ENCODE results near the gene LIN52.

Gene LIN52

DNA sequence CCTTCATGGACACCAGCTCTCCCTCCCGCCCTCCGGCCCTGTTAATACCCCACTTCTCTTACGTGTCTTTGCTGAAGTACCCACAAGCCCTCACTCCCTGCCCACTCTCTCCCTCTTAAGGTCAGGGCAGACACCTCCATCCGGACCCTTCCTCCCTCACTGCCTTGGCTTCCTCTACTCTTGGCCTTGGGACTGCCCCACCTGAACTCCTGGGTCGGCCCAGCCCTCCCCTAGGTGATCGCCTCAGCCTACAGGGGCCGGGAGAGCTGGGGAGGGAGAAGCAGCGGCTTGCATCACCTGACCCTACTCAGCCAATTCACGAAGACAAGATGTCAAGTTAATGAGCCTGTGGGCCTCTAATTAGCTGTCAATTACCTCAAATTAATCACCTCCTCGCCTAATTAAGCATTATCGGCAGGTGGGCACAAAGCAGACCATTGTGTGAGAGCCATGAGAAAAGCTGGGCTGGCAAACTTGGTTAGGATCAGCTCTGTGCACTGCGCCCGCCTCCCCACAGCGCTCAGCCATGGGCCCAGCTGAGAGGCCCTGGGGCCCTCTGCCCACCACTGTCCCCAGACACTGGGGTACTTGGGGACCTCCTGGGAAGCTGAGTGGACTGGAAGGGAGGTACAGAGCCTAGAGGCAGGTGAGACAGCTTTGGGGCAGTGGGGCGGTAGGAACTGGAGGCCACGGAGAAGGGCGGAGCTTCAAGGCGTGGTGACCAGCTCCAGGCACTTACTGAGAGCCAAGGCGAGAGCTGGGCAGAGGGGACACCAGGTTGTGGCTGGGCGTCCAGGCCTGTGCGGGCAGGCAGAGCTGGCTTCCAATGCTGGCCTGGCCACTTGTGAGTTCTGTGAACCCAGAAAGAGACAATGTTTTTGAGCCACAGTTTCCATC lies 129.4 kb downstream of the LIN52 start:
- TF ChIP-seq EZH2phosphoT487 (IDR thresholded peaks at IDR 0.05; ENCODE audit: low read length) (no peak), EZH2 (optimal IDR thresholded peaks at IDR 0.05; ENCODE audit: low read depth, low read length) (no peak)
- TF ChIP-seq, protein P1, sequence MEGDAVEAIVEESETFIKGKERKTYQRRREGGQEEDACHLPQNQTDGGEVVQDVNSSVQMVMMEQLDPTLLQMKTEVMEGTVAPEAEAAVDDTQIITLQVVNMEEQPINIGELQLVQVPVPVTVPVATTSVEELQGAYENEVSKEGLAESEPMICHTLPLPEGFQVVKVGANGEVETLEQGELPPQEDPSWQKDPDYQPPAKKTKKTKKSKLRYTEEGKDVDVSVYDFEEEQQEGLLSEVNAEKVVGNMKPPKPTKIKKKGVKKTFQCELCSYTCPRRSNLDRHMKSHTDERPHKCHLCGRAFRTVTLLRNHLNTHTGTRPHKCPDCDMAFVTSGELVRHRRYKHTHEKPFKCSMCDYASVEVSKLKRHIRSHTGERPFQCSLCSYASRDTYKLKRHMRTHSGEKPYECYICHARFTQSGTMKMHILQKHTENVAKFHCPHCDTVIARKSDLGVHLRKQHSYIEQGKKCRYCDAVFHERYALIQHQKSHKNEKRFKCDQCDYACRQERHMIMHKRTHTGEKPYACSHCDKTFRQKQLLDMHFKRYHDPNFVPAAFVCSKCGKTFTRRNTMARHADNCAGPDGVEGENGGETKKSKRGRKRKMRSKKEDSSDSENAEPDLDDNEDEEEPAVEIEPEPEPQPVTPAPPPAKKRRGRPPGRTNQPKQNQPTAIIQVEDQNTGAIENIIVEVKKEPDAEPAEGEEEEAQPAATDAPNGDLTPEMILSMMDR (IDR thresholded peaks at IDR 0.05; ENCODE audit: low read length), result no peak
- no peak overlapping the region for H3K4me2 ChIP-seq (ENCODE audit: low read depth, low read length)
- no peak overlapping the region for H2AFZ ChIP-seq (ENCODE audit: low read length)
- H3K4me3 ChIP-seq (ENCODE audit: low read length), result no peak overlapping the region
- no peak overlapping the region for H3K9ac ChIP-seq (ENCODE audit: low read length)
- no peaks in the 10 kb centered on the region for H3K79me2 ChIP-seq (ENCODE audit: low read length)
- H4K20me1 ChIP-seq (ENCODE audit: insufficient read depth, low read length), result no peaks in the 10 kb centered on the region
- H3K9me3 ChIP-seq (replicated peaks; ENCODE audit: insufficient read depth, low read length), result no peaks in the 10 kb centered on the region
- no peak overlapping the region for H3K27ac ChIP-seq (ENCODE audit: low read length)
- H3K4me1 ChIP-seq (ENCODE audit: low read length), result no peaks in the 10 kb centered on the region
- H3K9me2 ChIP-seq (replicated peaks; ENCODE audit: insufficient read depth, low read length), result no peaks in the 10 kb centered on the region
- H3F3A ChIP-seq (ENCODE audit: insufficient read depth, low read length), result no peaks in the 10 kb centered on the region
- H3K27me3 ChIP-seq (replicated peaks; ENCODE audit: insufficient read depth, low read length), result no peaks in the 10 kb centered on the region
- DNase-seq, result no peak
- H3K36me3 ChIP-seq (replicated peaks; ENCODE audit: insufficient read depth, low read length), result no peaks in the 10 kb centered on the region

GRCh38 chr14:74216671-74217070 lies 131.9 kb downstream of the LIN52 start:
- H3K9me2 ChIP-seq (replicated peaks; ENCODE audit: insufficient read depth, low read length), result no peaks in the 10 kb centered on the region
- no peaks in the 10 kb centered on the region for H3F3A ChIP-seq (ENCODE audit: insufficient read depth, low read length)
- H3K36me3 ChIP-seq (replicated peaks; ENCODE audit: insufficient read depth, low read length), result no peaks in the 10 kb centered on the region
- H3K4me1 ChIP-seq (ENCODE audit: low read length), result no peaks in the 10 kb centered on the region
- no peaks in the 10 kb centered on the region for H3K27me3 ChIP-seq (replicated peaks; ENCODE audit: insufficient read depth, low read length)
- no peak overlapping the region for H3K4me3 ChIP-seq (ENCODE audit: low read length)
- H2AFZ ChIP-seq (ENCODE audit: low read length), result no peak overlapping the region
- no peak overlapping the region for H3K4me2 ChIP-seq (ENCODE audit: low read depth, low read length)
- DNase-seq, result no peak
- no peaks in the 10 kb centered on the region for H3K9me3 ChIP-seq (replicated peaks; ENCODE audit: insufficient read depth, low read length)
- H3K9ac ChIP-seq (ENCODE audit: low read length), result no peak overlapping the region
- H3K27ac ChIP-seq (ENCODE audit: low read length), result no peak overlapping the region
- H3K79me2 ChIP-seq (ENCODE audit: low read length), result no peaks in the 10 kb centered on the region
- TF ChIP-seq EZH2phosphoT487 (IDR thresholded peaks at IDR 0.05; ENCODE audit: low read length), result no peak
- TF ChIP-seq EZH2 (optimal IDR thresholded peaks at IDR 0.05; ENCODE audit: low read depth, low read length), result no peak
- TF ChIP-seq, protein P1 (IDR thresholded peaks at IDR 0.05; ENCODE audit: low read length), result no peak
- H4K20me1 ChIP-seq (ENCODE audit: insufficient read depth, low read length), result no peaks in the 10 kb centered on the region

GRCh38 chr14:74217672-74218448 lies 133.1 kb downstream of the LIN52 start:
- H3K4me2 ChIP-seq (ENCODE audit: low read depth, low read length), result peak overlapping the region; percentile 79
- no peaks in the 10 kb centered on the region for H3K9me2 ChIP-seq (replicated peaks; ENCODE audit: insufficient read depth, low read length)
- H3K79me2 ChIP-seq (ENCODE audit: low read length), result no peaks in the 10 kb centered on the region
- H3K36me3 ChIP-seq (replicated peaks; ENCODE audit: insufficient read depth, low read length), result no peaks in the 10 kb centered on the region
- H3K27me3 ChIP-seq (replicated peaks; ENCODE audit: insufficient read depth, low read length), result no peaks in the 10 kb centered on the region
- H3K4me1 ChIP-seq (ENCODE audit: low read length), result no peaks in the 10 kb centered on the region
- H4K20me1 ChIP-seq (ENCODE audit: insufficient read depth, low read length), result no peaks in the 10 kb centered on the region
- peak overlapping the region; percentile 36; the same call in 1 of the 2 replicates for H3K4me3 ChIP-seq (ENCODE audit: low read length)
- no peak overlapping the region for H3K9ac ChIP-seq (ENCODE audit: low read length)
- TF ChIP-seq, protein P1 (IDR thresholded peaks at IDR 0.05; ENCODE audit: low read length), result peak; percentile 69
- TF ChIP-seq EZH2phosphoT487 (IDR thresholded peaks at IDR 0.05; ENCODE audit: low read length), result no peak
- H2AFZ ChIP-seq (ENCODE audit: low read length), result peak overlapping the region; percentile 74; the same call in 1 of the 2 replicates
- no peaks in the 10 kb centered on the region for H3K9me3 ChIP-seq (replicated peaks; ENCODE audit: insufficient read depth, low read length)
- H3K27ac ChIP-seq (ENCODE audit: low read length), result no peak overlapping the region
- H3F3A ChIP-seq (ENCODE audit: insufficient read depth, low read length), result no peaks in the 10 kb centered on the region
- peak; percentile 54 for DNase-seq

Measured in MM.1S (cell line).